OCI-LY1 (cell line): ENCODE data around the gene SYNPO2.

Source experiments
- EZH2 ChIP-seq: fragments of 200-600 bp; sonication (generic), shearing (Covaris generic); IDR thresholded peaks from 2 replicates; pipeline ENCODE4 v1.8.0; 2017; ENCODE audit warnings: borderline replicate concordance, mixed run types, mild to moderate bottlenecking, antibody characterized with exemption, low read length, moderate library complexity, mixed read lengths
- TF ChIP-seq, protein P1 (sequence below): fragments of 200-600 bp; sonication (generic), shearing (Covaris generic); IDR thresholded peaks from 2 replicates; pipeline ENCODE4 v1.5.1; 2017; ENCODE audit warnings: mild to moderate bottlenecking, antibody characterized with exemption, low read length, moderate library complexity, mixed read lengths

DNA sequence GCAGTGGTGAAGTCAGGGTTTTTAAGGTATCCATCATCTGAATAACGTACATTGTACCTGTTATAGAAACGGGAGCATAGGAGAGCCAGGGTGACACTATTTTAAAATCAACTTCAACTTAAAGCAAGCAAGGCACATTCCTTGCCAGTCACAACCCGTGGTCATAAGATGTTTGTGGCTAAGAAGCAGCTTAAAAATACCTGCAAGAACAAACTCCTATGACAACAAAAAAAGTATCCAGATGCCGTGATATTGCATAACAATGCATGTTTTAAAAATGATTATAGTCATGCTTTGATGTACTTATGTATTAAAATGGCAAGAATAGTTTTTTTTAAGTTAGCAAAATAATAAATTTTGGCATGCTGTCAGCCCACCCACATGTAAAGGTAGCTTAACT is 16.5 kb upstream of the SYNPO2 start:
- TF ChIP-seq, protein P1, sequence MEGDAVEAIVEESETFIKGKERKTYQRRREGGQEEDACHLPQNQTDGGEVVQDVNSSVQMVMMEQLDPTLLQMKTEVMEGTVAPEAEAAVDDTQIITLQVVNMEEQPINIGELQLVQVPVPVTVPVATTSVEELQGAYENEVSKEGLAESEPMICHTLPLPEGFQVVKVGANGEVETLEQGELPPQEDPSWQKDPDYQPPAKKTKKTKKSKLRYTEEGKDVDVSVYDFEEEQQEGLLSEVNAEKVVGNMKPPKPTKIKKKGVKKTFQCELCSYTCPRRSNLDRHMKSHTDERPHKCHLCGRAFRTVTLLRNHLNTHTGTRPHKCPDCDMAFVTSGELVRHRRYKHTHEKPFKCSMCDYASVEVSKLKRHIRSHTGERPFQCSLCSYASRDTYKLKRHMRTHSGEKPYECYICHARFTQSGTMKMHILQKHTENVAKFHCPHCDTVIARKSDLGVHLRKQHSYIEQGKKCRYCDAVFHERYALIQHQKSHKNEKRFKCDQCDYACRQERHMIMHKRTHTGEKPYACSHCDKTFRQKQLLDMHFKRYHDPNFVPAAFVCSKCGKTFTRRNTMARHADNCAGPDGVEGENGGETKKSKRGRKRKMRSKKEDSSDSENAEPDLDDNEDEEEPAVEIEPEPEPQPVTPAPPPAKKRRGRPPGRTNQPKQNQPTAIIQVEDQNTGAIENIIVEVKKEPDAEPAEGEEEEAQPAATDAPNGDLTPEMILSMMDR, result no peak
- no peak for TF ChIP-seq EZH2
